Upper lobe of left lung (tissue), 6 donors: ENCODE data around the gene HDAC3. TPM values are rescaled to one million over a fixed set of nuclear protein-coding genes. Genes with fewer than 3 reads are reported as not detected.
"Not testable (repeated sequence)": the region's sequence is repeated elsewhere in the genome, so short reads cannot be mapped to it uniquely, and the experiment has no call there.

Source experiments
- ATAC-seq, 2 donors: fragments of 200-7000 bp; cut with Tn5 transposase; one replicate each; pipeline ENCODE4 v1.9.1; 2022; ENCODE audit warnings: mild to moderate bottlenecking in 2 of 2, moderate library complexity in 2 of 2; ENCODE audit not compliant: low FRiP score in 2 of 2
- DNase-seq, 2 donors: peaks; one replicate each; pipeline ENCODE4 v3.0.0-alpha.2; 2019 to 2020
- H3K27ac ChIP-seq, 4 donors: fragments of 200-600 bp; sonication (generic); one replicate each; pipeline ENCODE4 v1.5.1; 2016 to 2019
- H3K27me3 ChIP-seq, 4 donors: fragments of 200-600 bp; sonication (generic); one replicate each; pipeline ENCODE4 v1.5.1; 2017 to 2019
- H3K36me3 ChIP-seq, 4 donors: fragments of 200-600 bp; sonication (generic); one replicate each; pipeline ENCODE4 v1.5.1; 2016 to 2019
- H3K4me1 ChIP-seq, 4 donors: fragments of 200-600 bp; sonication (generic); one replicate each; pipeline ENCODE4 v1.5.1; 2018 to 2019
- H3K4me3 ChIP-seq, 4 donors: fragments of 200-600 bp; sonication (generic); one replicate each; pipeline ENCODE4 v1.5.1; 2017 to 2019; ENCODE audit warnings: mild to moderate bottlenecking in 2 of 4, moderate library complexity in 1 of 4
- H3K9me3 ChIP-seq, 4 donors: fragments of 200-600 bp; sonication (generic); one replicate each; pipeline ENCODE4 v1.5.1; 2018 to 2019
- CTCF ChIP-seq, 6 experiments: fragments of 450-650 bp in 4 of 6; fragments of 200-600 bp in 2 of 6; sonication (generic) in 2 of 6; IDR thresholded peaks; one replicate each; pipeline ENCODE4 v1.5.1; 2016 to 2019; ENCODE audit warnings: antibody characterized with exemption in 6 of 6
- EP300 ChIP-seq, 4 donors: sonication (generic); formaldehyde crosslinking; IDR thresholded peaks; one replicate each; pipeline ENCODE4 v1.5.1; 2017; ENCODE audit warnings: antibody characterized with exemption in 4 of 4, control low read depth in 2 of 4
- POLR2A ChIP-seq, 4 donors: fragments of 450-650 bp; IDR thresholded peaks; one replicate each; pipeline ENCODE4 v1.5.1; 2016 to 2017; ENCODE audit warnings: antibody characterized with exemption in 4 of 4, mild to moderate bottlenecking in 2 of 4
- POLR2AphosphoS5 ChIP-seq, 2 donors: sonication (generic); formaldehyde crosslinking; IDR thresholded peaks; one replicate each; pipeline ENCODE4 v1.5.1; 2017; ENCODE audit warnings: antibody characterized with exemption in 2 of 2
- WGBS, 2 donors: methylation state at CpG; one replicate each; pipeline ENCODE4 v1.1.5; 2017 to 2018; 5-methylcytosine and 5-hydroxymethylcytosine counted together
- total RNA-seq, 6 donors: library from RNA; depleted of rRNA in 4 of 6; stranded (reverse); fragments of >200 nt in 4 of 6; gene quantifications; one replicate each; pipeline versions ENCODE4 v1.1.0 to v1.2.1, GENCODE V29; 2016 to 2021
- donor health status: DM: no; HTN: no; CAD: no; lungs with moderate emphysema.
- donor health status: DM: no; HTN: yes; CAD: no; lungs with severe emphysema.

HDAC3 gene
- total RNA-seq, 6 donors from 2014 or later = 37.2 to 76.5 (median 47.6) TPM

DNA sequence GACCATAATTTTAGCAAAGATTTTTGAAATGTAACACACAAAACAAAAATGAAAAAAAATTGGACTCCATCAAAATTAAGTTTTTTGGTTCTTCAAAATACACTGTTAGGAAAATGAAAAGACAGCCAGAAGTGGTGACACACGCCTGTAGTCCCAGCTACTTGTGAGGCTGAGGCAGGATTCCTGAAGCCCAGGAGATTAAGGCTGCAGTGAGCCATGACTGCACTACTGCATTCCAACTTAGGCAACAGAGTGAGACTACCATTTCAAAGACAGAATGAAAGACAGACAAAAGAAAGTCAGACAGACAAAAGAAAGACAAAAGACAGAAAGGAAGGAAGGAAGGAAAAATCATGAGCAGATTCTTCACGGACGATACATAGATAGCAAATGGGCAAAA is 25.4 kb downstream of the HDAC3 start:
- Histone ChIP-seq H3K27me3 (no peaks in the 10 kb centered on the region), H3K4me1 (peaks cover 29 to 53% (median 38%) of the 10 kb centered on the region in 4 donors), H3K4me3 (no peak overlapping the region), H3K9me3 (no peaks in the 10 kb centered on the region), H3K27ac (no peak overlapping the region), H3K36me3 (peaks cover 0 to 2% (median 0%) of the 10 kb centered on the region in 4 donors)
- no peak for ATAC-seq
- TF ChIP-seq POLR2A (IDR thresholded peaks at IDR 0.05) (no peak), EP300 (IDR thresholded peaks at IDR 0.05) (no peak), CTCF (IDR thresholded peaks at IDR 0.05) (no peak), POLR2AphosphoS5 (IDR thresholded peaks at IDR 0.05) (no peak)
- no peak for DNase-seq
- WGBS, 2 donors = 65 to 68% methylated on average over 3 of the region's 3 CpGs

- WGBS, 2 donors = 87 to 95% methylated on average over 7 of the region's 7 CpGs
- not testable (repeated sequence) for H3K4me3 ChIP-seq, DNase-seq, ATAC-seq, H3K27me3 ChIP-seq, H3K36me3 ChIP-seq, H3K9me3 ChIP-seq
- H3K4me1 ChIP-seq = peaks cover 35 to 57% (median 40%) of the 10 kb centered on the region in 4 donors
- peak overlapping the region in 1 of 4 donors; percentile 53 for H3K27ac ChIP-seq
Observed at GRCh38 chr5:141609921-141610320, 26.7 kb downstream of the HDAC3 start.

- Histone ChIP-seq H3K36me3 (peaks cover 0 to 2% (median 0%) of the 10 kb centered on the region in 4 donors), H3K4me1 (peaks cover 43 to 66% (median 47%) of the 10 kb centered on the region in 4 donors), H3K27me3 (no peaks in the 10 kb centered on the region), H3K9me3 (no peaks in the 10 kb centered on the region), H3K27ac (peak overlapping the region in 2 of 4 donors; percentile 22 to 53), H3K4me3 (no peak overlapping the region)
- no peak for ATAC-seq
- no peak for TF ChIP-seq POLR2AphosphoS5 (IDR thresholded peaks at IDR 0.05)
- 75 to 83% methylated on average over 3 of the region's 3 CpGs for WGBS, 2 donors
- DNase-seq = no peak
Observed at GRCh38 chr5:141609044-141609443, 27.6 kb downstream of the HDAC3 start.

GRCh38 chr5:141608557-141608956 is 28.1 kb downstream of the HDAC3 start:
- Histone ChIP-seq H3K4me1 (peaks cover 48 to 71% (median 51%) of the 10 kb centered on the region in 4 donors), H3K36me3 (peaks cover 0 to 2% (median 0%) of the 10 kb centered on the region in 4 donors), H3K4me3 (no peak overlapping the region), H3K27ac (peak overlapping the region in 3 of 4 donors; percentile 4 to 53 (median 22)), H3K9me3 (no peaks in the 10 kb centered on the region), H3K27me3 (no peaks in the 10 kb centered on the region)
- no peak for TF ChIP-seq POLR2A (IDR thresholded peaks at IDR 0.05)
- TF ChIP-seq POLR2AphosphoS5 (IDR thresholded peaks at IDR 0.05) = no peak
- TF ChIP-seq CTCF (IDR thresholded peaks at IDR 0.05) = no peak
- no peak for TF ChIP-seq EP300 (IDR thresholded peaks at IDR 0.05)
- no peak for ATAC-seq
- 19 to 41% methylated on average over 1 of the region's 1 CpG for WGBS, 2 donors
- no peak for DNase-seq

- H3K27ac ChIP-seq = peak overlapping the region in 3 of 4 donors; percentile 4 to 41 (median 22)
- TF ChIP-seq POLR2AphosphoS5 (IDR thresholded peaks at IDR 0.05) = no peak
- TF ChIP-seq POLR2A (IDR thresholded peaks at IDR 0.05) = no peak
- TF ChIP-seq CTCF (IDR thresholded peaks at IDR 0.05) = no peak
- TF ChIP-seq EP300 (IDR thresholded peaks at IDR 0.05) = no peak
- peaks cover 0 to 2% (median 0%) of the 10 kb centered on the region in 4 donors for H3K36me3 ChIP-seq
- peaks cover 48 to 72% (median 53%) of the 10 kb centered on the region in 4 donors for H3K4me1 ChIP-seq
- 83 to 87% methylated on average over 2 of the region's 2 CpGs for WGBS, 2 donors
- no peak overlapping the region for H3K4me3 ChIP-seq
- H3K9me3 ChIP-seq = no peaks in the 10 kb centered on the region
- no peak for DNase-seq
- ATAC-seq = no peak
- H3K27me3 ChIP-seq = no peaks in the 10 kb centered on the region
Observed at GRCh38 chr5:141608046-141608445, 28.6 kb downstream of the HDAC3 start.
